K562 (cell line): ENCODE results near the gene CAPN10. TPM values are rescaled to one million over a fixed set of nuclear protein-coding genes. Genes with fewer than 3 reads are reported as not detected.

ENCODE experiments used
- ATAC-seq: fragments of 200-7000 bp; cut with Tn5 transposase; 3 replicates; pipeline ENCODE4 v1.9.1; 2020; ENCODE audit warnings: moderate library complexity
- BruUV-seq: library from RNA; stranded (reverse); fragments of 400-500 nt; replicated peaks from 2 replicates; lab custom pipeline; 2021; lab: Mats Ljungman, UMichigan
- CTCF ChIA-PET: fragments of 300-600 bp; formaldehyde crosslinking; extraction: SDS; loops from one replicate; lab custom pipeline; 2021; ENCODE audit warnings: low intra/inter-chr PET ratio; lab: Yijun Ruan, JAX
- POLR2A ChIA-PET: fragments of 300-600, 350-650 bp; sonication (Branson Sonifier 250); formaldehyde crosslinking; extraction: SDS; loops from one replicate; lab custom pipeline; 2021; ENCODE audit warnings: antibody characterized with exemption, inconsistent platforms; lab: Yijun Ruan, JAX
- DNase-seq, 4 experiments: peaks; one replicate each; pipeline versions ENCODE4 v3.0.0 to v3.0.0-alpha.2; 2011 to 2018; ENCODE audit warnings: low spot score in 3 of 4, mixed read lengths in 3 of 4; ENCODE audit errors: extremely low read depth in 1 of 4
- FAIRE-seq: peaks from 2 replicates; lab custom pipeline; 2011; peaks lifted over from hg19 to GRCh38; lab: Jason Lieb, UNC
- H2AFZ ChIP-seq: 2 replicates; pipeline ENCODE4 v1.6.0; 2011; ENCODE audit warnings: low read depth, low read length, control low read depth, inconsistent platforms
- H3K27ac ChIP-seq: fragments of 200-600 bp; 3 replicates; pipeline ENCODE4 v1.8.0; 2011; ENCODE audit warnings: low read depth, mild to moderate bottlenecking, control low read depth, inconsistent platforms, low read length, moderate library complexity, mixed read lengths; ENCODE audit errors: extremely low read depth
- H3K27me3 ChIP-seq, 2 experiments: fragments of 300-600 bp in 1 of 2; 2 replicates in 1 of 2; 3 replicates in 1 of 2; pipeline versions ENCODE4 v1.6.0 to v1.8.0; 2011; ENCODE audit warnings: inconsistent platforms in 2 of 2, low read length in 2 of 2, mild to moderate bottlenecking in 1 of 2, mixed read lengths in 1 of 2, moderate library complexity in 1 of 2; ENCODE audit not compliant: control insufficient read depth in 2 of 2, insufficient read depth in 2 of 2
- H3K36me3 ChIP-seq: fragments of 300-600 bp; 3 replicates; pipeline ENCODE4 v1.8.0; 2011; ENCODE audit warnings: mild to moderate bottlenecking, low read length, inconsistent platforms; ENCODE audit not compliant: control insufficient read depth, insufficient read depth
- H3K4me1 ChIP-seq, 2 experiments: fragments of 200-600 bp in 1 of 2; replicated peaks in 1 of 2; 2 replicates in 1 of 2; 3 replicates in 1 of 2; pipeline versions ENCODE4 v1.5.1 to v1.8.0; 2011; ENCODE audit warnings: inconsistent platforms in 2 of 2, low read length in 2 of 2, mild to moderate bottlenecking in 1 of 2, mixed read lengths in 1 of 2, moderate library complexity in 1 of 2; ENCODE audit not compliant: control insufficient read depth in 2 of 2, insufficient read depth in 2 of 2
- H3K4me2 ChIP-seq: 2 replicates; pipeline ENCODE4 v1.6.1; 2011; ENCODE audit warnings: low read length, control low read depth, inconsistent platforms, mixed read lengths; ENCODE audit not compliant: insufficient read depth
- H3K4me3 ChIP-seq: fragments of 200-600 bp; sonication (generic), shearing (Covaris generic); 2 replicates; pipeline ENCODE4 v1.5.1; 2016; ENCODE audit warnings: control low read depth, inconsistent platforms
- H3K79me2 ChIP-seq: fragments of 200-600 bp; 3 replicates; pipeline ENCODE4 v1.8.0; 2011; ENCODE audit warnings: low read length, inconsistent platforms; ENCODE audit not compliant: control insufficient read depth, insufficient read depth
- H3K9ac ChIP-seq, 2 experiments: 2 replicates each; pipeline versions ENCODE4 v1.6.0 to v1.6.1; 2011; ENCODE audit warnings: low read depth in 2 of 2, low read length in 2 of 2, control low read depth in 1 of 2, inconsistent platforms in 1 of 2, mild to moderate bottlenecking in 1 of 2, mixed read lengths in 1 of 2; ENCODE audit not compliant: insufficient read depth in 1 of 2
- H3K9me1 ChIP-seq: one replicate; pipeline ENCODE4 v1.6.0; 2011; ENCODE audit warnings: inconsistent platforms, mild to moderate bottlenecking, low read length, moderate library complexity; ENCODE audit not compliant: control insufficient read depth, insufficient read depth
- H3K9me3 ChIP-seq: replicated peaks from 2 replicates; pipeline ENCODE4 v1.5.1; 2011; ENCODE audit warnings: low read depth, low read length, inconsistent platforms; ENCODE audit not compliant: control insufficient read depth, insufficient read depth
- H4K20me1 ChIP-seq: replicated peaks from 2 replicates; pipeline ENCODE4 v1.6.1; 2011; ENCODE audit warnings: low read length, inconsistent platforms, mixed read lengths; ENCODE audit not compliant: control insufficient read depth, insufficient read depth
- ARID1B ChIP-seq: fragments of 450-650 bp; IDR thresholded peaks from 2 replicates; pipeline ENCODE4 v1.6.1; 2016; ENCODE audit warnings: antibody characterized with exemption, mild to moderate bottlenecking, inconsistent platforms
- E2F4 ChIP-seq: sonication (generic); formaldehyde crosslinking; IDR thresholded peaks from 2 replicates; pipeline ENCODE4 v1.8.0; 2022; ENCODE audit warnings: mild to moderate bottlenecking, low read depth, missing genetic modification reagents
- KLF6 ChIP-seq: fragments of 250-450 bp; sonication (Bioruptor Pico); IDR thresholded peaks from 2 replicates; pipeline ENCODE4 v1.4.0; 2020; ENCODE audit warnings: mild to moderate bottlenecking, moderate library complexity, borderline replicate concordance
- RNF219 ChIP-seq: fragments of 250-450 bp; sonication (Bioruptor Pico); IDR thresholded peaks from 2 replicates; pipeline ENCODE4 v1.5.0; 2022; ENCODE audit warnings: mild to moderate bottlenecking
- SRSF7 ChIP-seq: fragments of 200-400 bp; formaldehyde crosslinking; optimal IDR thresholded peaks from 2 replicates; pipeline ENCODE3; 2017; ENCODE audit warnings: mild to moderate bottlenecking, low read depth, low read length
- STAT6 ChIP-seq: sonication (generic); formaldehyde crosslinking; IDR thresholded peaks from 2 replicates; pipeline ENCODE4 v1.8.1; 2023; ENCODE audit warnings: mild to moderate bottlenecking, missing genetic modification reagents
- TARDBP ChIP-seq: fragments of 450-650 bp; IDR thresholded peaks from 2 replicates; pipeline ENCODE4 v1.6.1; 2016
- ZNF354B ChIP-seq: fragments of 250-450 bp; sonication (Bioruptor Pico); IDR thresholded peaks from 2 replicates; pipeline ENCODE4 v1.4.0; 2020
- ZNF583 ChIP-seq: fragments of 250-450 bp; sonication (Bioruptor Pico); IDR thresholded peaks from 2 replicates; pipeline ENCODE4 v1.4.0; 2020
- WGBS: fragments of 100-300 bp; shearing (Covaris generic); methylation state at CpG from one replicate; pipeline ENCODE4 v1.1.6; 2016; ENCODE audit warnings: low coverage, mixed read lengths; ENCODE audit not compliant: insufficient coverage; ENCODE audit errors: missing lambda C conversion rate; 5-methylcytosine and 5-hydroxymethylcytosine counted together
- in situ Hi-C: fragments of 300-500 bp; cut with MboI; formaldehyde crosslinking; loops from 4 replicates; pipeline ENCODE4 v1.15.0; 2018; ENCODE audit warnings: inconsistent platforms, mixed read lengths
- intact Hi-C: fragments of 100-400 bp; cut with micrococcal nuclease; formaldehyde crosslinking; loops from 2 replicates; pipeline ENCODE4 v1.14.2; 2022
- polyA plus RNA-seq, 8 experiments: library from polyadenylated mRNA; depleted of rRNA in 4 of 8; stranded (reverse) in 5 of 8; unstranded in 3 of 8; fragments of >200 nt; fragmentation: Nextera tagmentation in 2 of 8; fragmentation: Illumina TruSeq in 1 of 8; extraction: Ambion mirVana in 2 of 8; extraction: Trizol in 1 of 8; gene quantifications; 2 replicates each; pipeline versions ENCODE4 v1.2.1 to v1.2.3, GENCODE V29; 2011 to 2014; ENCODE audit warnings: inconsistent platforms in 1 of 8, missing spikeins in 1 of 8
- total RNA-seq, 7 experiments: library from RNA; depleted of rRNA in 6 of 7; stranded (reverse); fragments of >200 nt in 6 of 7; fragmentation: Illumina TruSeq in 2 of 7; extraction: Trizol in 2 of 7; gene quantifications; 2 replicates each; pipeline versions ENCODE4 v1.2.1 to v1.2.3, GENCODE V29; 2011 to 2021; ENCODE audit warnings: low replicate concordance in 1 of 7
- TF ChIP-seq, protein P1 (sequence below): sonication (generic); formaldehyde crosslinking; IDR thresholded peaks from 2 replicates; pipeline ENCODE4 v1.8.0; 2022; ENCODE audit warnings: mild to moderate bottlenecking, missing genetic modification reagents
- TF ChIP-seq, protein P2 (sequence below), 3 experiments: fragments of 200-800 bp in 1 of 3; fragments of 250-450 bp in 1 of 3; fragments of 450-650 bp in 1 of 3; sonication (Bioruptor Pico) in 1 of 3; sonication (Bioruptor generic) in 1 of 3; formaldehyde crosslinking in 1 of 3; IDR thresholded peaks; 2 replicates each; pipeline versions ENCODE4 v1.6.1 to v1.8.0; 2016 to 2022; ENCODE audit warnings: mild to moderate bottlenecking in 2 of 3, missing genetic modification characterization in 2 of 3, missing compliant biosample characterization in 1 of 3, moderate library complexity in 1 of 3

Gene CAPN10
- total and polyA plus RNA-seq, 9 of the 15 experiments (the other 6 are each of a cell fraction or from before 2014, with no cell fraction given), result 0.08 to 26.1 (median 8.4) TPM

DNA sequence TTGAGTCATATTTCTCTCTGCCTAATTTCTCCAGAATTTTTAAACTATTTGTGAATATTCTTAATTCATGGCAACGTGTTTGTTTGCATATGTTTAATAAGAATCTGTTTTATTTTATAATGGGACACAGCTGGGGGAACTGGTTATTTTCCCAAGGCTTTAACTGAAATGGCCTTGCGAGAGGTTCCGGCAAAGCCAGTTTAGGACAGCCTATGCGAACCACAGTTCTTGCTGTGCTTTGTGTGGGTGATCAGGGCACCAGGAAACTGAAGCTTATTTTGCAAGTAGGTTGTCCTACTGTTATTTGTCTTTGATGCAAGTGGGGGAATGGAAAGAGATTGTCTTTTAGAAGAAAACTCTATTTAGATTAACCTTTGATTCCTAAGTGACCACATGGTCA is 35.2 kb upstream of the CAPN10 start:
- H3K9ac ChIP-seq, result no peak overlapping the region
- DNase-seq, result no peak
- intact Hi-C loops (no loop called here), in situ Hi-C loops (no loop called here)
- H3K79me2 ChIP-seq, result peaks cover 9% of the 10 kb centered on the region
- ChIA-PET POLR2A (interaction anchor here (0.6 to 1.1 kb wide), 2 partner anchors 10 to 341 kb away, joined by 3 read pairs; no protein-coding TSS in a partner anchor), CTCF (no interaction called here)
- H3K4me2 ChIP-seq, result no peak overlapping the region
- H4K20me1 ChIP-seq, result no peaks in the 10 kb centered on the region
- H3K27me3 ChIP-seq, result no peaks in the 10 kb centered on the region
- no TSS peak for BruUV-seq
- no peak for ATAC-seq
- no peak overlapping the region for H3K27ac ChIP-seq
- H3K9me3 ChIP-seq, result peaks cover 2% of the 10 kb centered on the region; the same call in 1 of the 2 replicates
- H3K4me3 ChIP-seq, result no peak overlapping the region
- 79% methylated on average over 4 of the region's 4 CpGs for WGBS
- no peak overlapping the region for H2AFZ ChIP-seq
- peaks cover 40% of the 10 kb centered on the region; the same call in 2 of the 3 replicates for H3K36me3 ChIP-seq
- H3K9me1 ChIP-seq, result no peaks in the 10 kb centered on the region
- no peak for FAIRE-seq
- no peaks in the 10 kb centered on the region for H3K4me1 ChIP-seq
- TF ChIP-seq RNF219 (CRISPR knock-in tag) (no peak), E2F4 (no peak), ZNF354B (CRISPR knock-in tag) (no peak), ARID1B (no peak), ZNF583 (CRISPR knock-in tag) (no peak), STAT6 (CRISPR knock-in tag) (no peak), SRSF7 (no peak), TARDBP (no peak), KLF6 (no peak)
- TF ChIP-seq, protein P1, sequence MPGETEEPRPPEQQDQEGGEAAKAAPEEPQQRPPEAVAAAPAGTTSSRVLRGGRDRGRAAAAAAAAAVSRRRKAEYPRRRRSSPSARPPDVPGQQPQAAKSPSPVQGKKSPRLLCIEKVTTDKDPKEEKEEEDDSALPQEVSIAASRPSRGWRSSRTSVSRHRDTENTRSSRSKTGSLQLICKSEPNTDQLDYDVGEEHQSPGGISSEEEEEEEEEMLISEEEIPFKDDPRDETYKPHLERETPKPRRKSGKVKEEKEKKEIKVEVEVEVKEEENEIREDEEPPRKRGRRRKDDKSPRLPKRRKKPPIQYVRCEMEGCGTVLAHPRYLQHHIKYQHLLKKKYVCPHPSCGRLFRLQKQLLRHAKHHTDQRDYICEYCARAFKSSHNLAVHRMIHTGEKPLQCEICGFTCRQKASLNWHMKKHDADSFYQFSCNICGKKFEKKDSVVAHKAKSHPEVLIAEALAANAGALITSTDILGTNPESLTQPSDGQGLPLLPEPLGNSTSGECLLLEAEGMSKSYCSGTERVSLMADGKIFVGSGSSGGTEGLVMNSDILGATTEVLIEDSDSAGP (CRISPR knock-in tag), result no peak
- TF ChIP-seq, protein P2, sequence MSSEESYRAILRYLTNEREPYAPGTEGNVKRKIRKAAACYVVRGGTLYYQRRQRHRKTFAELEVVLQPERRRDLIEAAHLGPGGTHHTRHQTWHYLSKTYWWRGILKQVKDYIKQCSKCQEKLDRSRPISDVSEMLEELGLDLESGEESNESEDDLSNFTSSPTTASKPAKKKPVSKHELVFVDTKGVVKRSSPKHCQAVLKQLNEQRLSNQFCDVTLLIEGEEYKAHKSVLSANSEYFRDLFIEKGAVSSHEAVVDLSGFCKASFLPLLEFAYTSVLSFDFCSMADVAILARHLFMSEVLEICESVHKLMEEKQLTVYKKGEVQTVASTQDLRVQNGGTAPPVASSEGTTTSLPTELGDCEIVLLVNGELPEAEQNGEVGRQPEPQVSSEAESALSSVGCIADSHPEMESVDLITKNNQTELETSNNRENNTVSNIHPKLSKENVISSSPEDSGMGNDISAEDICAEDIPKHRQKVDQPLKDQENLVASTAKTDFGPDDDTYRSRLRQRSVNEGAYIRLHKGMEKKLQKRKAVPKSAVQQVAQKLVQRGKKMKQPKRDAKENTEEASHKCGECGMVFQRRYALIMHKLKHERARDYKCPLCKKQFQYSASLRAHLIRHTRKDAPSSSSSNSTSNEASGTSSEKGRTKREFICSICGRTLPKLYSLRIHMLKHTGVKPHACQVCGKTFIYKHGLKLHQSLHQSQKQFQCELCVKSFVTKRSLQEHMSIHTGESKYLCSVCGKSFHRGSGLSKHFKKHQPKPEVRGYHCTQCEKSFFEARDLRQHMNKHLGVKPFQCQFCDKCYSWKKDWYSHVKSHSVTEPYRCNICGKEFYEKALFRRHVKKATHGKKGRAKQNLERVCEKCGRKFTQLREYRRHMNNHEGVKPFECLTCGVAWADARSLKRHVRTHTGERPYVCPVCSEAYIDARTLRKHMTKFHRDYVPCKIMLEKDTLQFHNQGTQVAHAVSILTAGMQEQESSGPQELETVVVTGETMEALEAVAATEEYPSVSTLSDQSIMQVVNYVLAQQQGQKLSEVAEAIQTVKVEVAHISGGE (CRISPR knock-in tag; IDR thresholded peaks at IDR 0.05), result no peak
